H1 (cell line): ENCODE measurements around the gene INO80. TPM values are rescaled to one million over a fixed set of nuclear protein-coding genes. Genes with fewer than 3 reads are reported as not detected.

Experiments used
- CTCF ChIA-PET: fragments of 300-600 bp; sonication (Branson Sonifier 250); formaldehyde crosslinking; loops from one replicate; lab custom pipeline; 2021; ENCODE audit not compliant: partially characterized antibody; lab: Charles Lee
- POLR2A ChIA-PET: fragments of 300-600 bp; sonication (Branson Sonifier 250); formaldehyde crosslinking; loops from one replicate; lab custom pipeline; 2021; ENCODE audit warnings: inconsistent platforms; ENCODE audit not compliant: partially characterized antibody; lab: Charles Lee
- DNase-seq, 2 experiments: peaks; one replicate each; pipeline versions ENCODE4 v3.0.0 to v3.0.0-alpha.2; 2010 to 2022; ENCODE audit warnings: low spot score in 2 of 2, low read depth in 1 of 2, mixed read lengths in 1 of 2
- FAIRE-seq: peaks from 2 replicates; lab custom pipeline; 2011; peaks lifted over from hg19 to GRCh38; lab: Jason Lieb, UNC
- H2AFZ ChIP-seq: 2 replicates; pipeline ENCODE4 v1.8.1; 2012; ENCODE audit warnings: low read length, inconsistent platforms
- H2AK5ac ChIP-seq: 2 replicates; pipeline ENCODE4 v1.6.1; 2013; ENCODE audit warnings: low read depth, low read length
- H2BK120ac ChIP-seq: replicated peaks from 2 replicates; pipeline ENCODE3; 2013; ENCODE audit warnings: low read depth, low read length, inconsistent platforms
- H2BK12ac ChIP-seq: 2 replicates; pipeline ENCODE4 v1.6.1; 2013; ENCODE audit warnings: low read depth, low read length
- H2BK15ac ChIP-seq: 2 replicates; pipeline ENCODE4 v1.6.1; 2013; ENCODE audit warnings: low read length
- H2BK20ac ChIP-seq: 2 replicates; pipeline ENCODE4 v1.6.1; 2013; ENCODE audit warnings: low read length
- H2BK5ac ChIP-seq: 2 replicates; pipeline ENCODE4 v1.6.1; 2013; ENCODE audit warnings: low read depth, low read length
- H3K14ac ChIP-seq: 2 replicates; pipeline ENCODE4 v1.6.1; 2013; ENCODE audit warnings: inconsistent platforms; ENCODE audit not compliant: insufficient read length
- H3K18ac ChIP-seq: 2 replicates; pipeline ENCODE4 v1.6.1; 2013; ENCODE audit warnings: low read length; ENCODE audit errors: extremely low read depth
- H3K23ac ChIP-seq: 2 replicates; pipeline ENCODE4 v1.6.1; 2013; ENCODE audit warnings: inconsistent platforms; ENCODE audit not compliant: insufficient read length
- H3K23me2 ChIP-seq: 2 replicates; pipeline ENCODE4 v1.6.1; 2013; ENCODE audit warnings: low read depth, low read length
- H3K27ac ChIP-seq: 2 replicates; pipeline ENCODE4 v1.6.1; 2011; ENCODE audit warnings: low read depth, low read length, inconsistent platforms
- H3K27me3 ChIP-seq, 4 experiments: replicated peaks in 1 of 4; 1 replicate in 1 of 4; 2 replicates in 3 of 4; pipeline versions ENCODE4 v1.6.1 to v1.8.1; 2011 to 2013; ENCODE audit warnings: low read length in 3 of 4, mild to moderate bottlenecking in 3 of 4, inconsistent platforms in 2 of 4, mixed read lengths in 2 of 4, moderate library complexity in 1 of 4; ENCODE audit not compliant: control insufficient read depth in 3 of 4, insufficient read depth in 3 of 4; ENCODE audit errors: extremely low read depth in 1 of 4
- H3K36me3 ChIP-seq, 4 experiments: 2 replicates each; pipeline versions ENCODE4 v1.6.1 to v1.8.1; 2011 to 2013; ENCODE audit warnings: mild to moderate bottlenecking in 4 of 4, low read length in 3 of 4, moderate library complexity in 2 of 4, control low read depth in 1 of 4, inconsistent platforms in 1 of 4; ENCODE audit not compliant: insufficient read depth in 4 of 4, control insufficient read depth in 2 of 4
- H3K4ac ChIP-seq: replicated peaks from 2 replicates; pipeline ENCODE3; 2013; ENCODE audit warnings: low read length, low read depth, mixed read lengths, inconsistent platforms; ENCODE audit not compliant: insufficient read length
- H3K4me1 ChIP-seq, 4 experiments: replicated peaks in 1 of 4; 1 replicate in 1 of 4; 2 replicates in 3 of 4; pipeline versions ENCODE4 v1.6.1 to v1.8.1; 2011 to 2013; ENCODE audit warnings: low read length in 3 of 4, inconsistent platforms in 2 of 4, mixed read lengths in 1 of 4; ENCODE audit not compliant: insufficient read depth in 4 of 4, control insufficient read depth in 3 of 4
- H3K4me2 ChIP-seq, 2 experiments: 2 replicates each; pipeline versions ENCODE4 v1.6.1 to v1.8.1; 2011 to 2013; ENCODE audit warnings: low read depth in 2 of 2, low read length in 2 of 2, control low read depth in 1 of 2, inconsistent platforms in 1 of 2, mild to moderate bottlenecking in 1 of 2; ENCODE audit not compliant: insufficient read depth in 1 of 2
- H3K4me3 ChIP-seq, 4 experiments: fragments of 200-600, 300-600 bp in 1 of 4; sonication (generic), shearing (Covaris generic), sonication (Bioruptor Twin) in 1 of 4; 2 replicates each; pipeline versions ENCODE4 v1.5.1 to v1.8.1; 2011 to 2016; ENCODE audit warnings: low read length in 4 of 4, low read depth in 3 of 4, control low read depth in 2 of 4, inconsistent platforms in 2 of 4, mild to moderate bottlenecking in 2 of 4, mixed read lengths in 1 of 4, moderate library complexity in 1 of 4; ENCODE audit not compliant: insufficient read depth in 2 of 4; ENCODE audit errors: extremely low read depth in 1 of 4
- H3K56ac ChIP-seq: replicated peaks from 2 replicates; pipeline ENCODE3; 2013; ENCODE audit warnings: low read depth, mild to moderate bottlenecking, mixed read lengths, low read length, inconsistent platforms; ENCODE audit not compliant: insufficient read length
- H3K79me1 ChIP-seq: 2 replicates; pipeline ENCODE4 v1.6.1; 2013; ENCODE audit warnings: low read depth, low read length, control low read depth
- H3K79me2 ChIP-seq, 2 experiments: 2 replicates each; pipeline versions ENCODE4 v1.6.1 to v1.8.1; 2012 to 2013; ENCODE audit warnings: low read length in 2 of 2, mild to moderate bottlenecking in 2 of 2, inconsistent platforms in 1 of 2; ENCODE audit not compliant: insufficient read depth in 2 of 2, control insufficient read depth in 1 of 2
- H3K9ac ChIP-seq, 4 experiments: replicated peaks in 1 of 4; 1 replicate in 1 of 4; 2 replicates in 3 of 4; pipeline versions ENCODE4 v1.6.1 to v1.8.1; 2011 to 2013; ENCODE audit warnings: low read depth in 3 of 4, low read length in 3 of 4, control low read depth in 2 of 4, mild to moderate bottlenecking in 2 of 4, moderate library complexity in 2 of 4, inconsistent platforms in 1 of 4; ENCODE audit errors: extremely low read depth in 1 of 4
- H3K9me3 ChIP-seq, 2 experiments: 2 replicates each; pipeline versions ENCODE4 v1.6.1 to v1.8.1; 2012 to 2013; ENCODE audit warnings: mild to moderate bottlenecking in 2 of 2, moderate library complexity in 2 of 2, control low read depth in 1 of 2, inconsistent platforms in 1 of 2, low read depth in 1 of 2, low read length in 1 of 2, mixed read lengths in 1 of 2; ENCODE audit not compliant: insufficient read depth in 2 of 2
- H4K20me1 ChIP-seq, 2 experiments: replicated peaks in 1 of 2; 2 replicates each; pipeline versions ENCODE3 to v1.8.1; 2011 to 2013; ENCODE audit warnings: inconsistent platforms in 2 of 2, low read length in 2 of 2, mild to moderate bottlenecking in 1 of 2; ENCODE audit not compliant: insufficient read depth in 2 of 2, control insufficient read depth in 1 of 2
- H4K5ac ChIP-seq: 2 replicates; pipeline ENCODE4 v1.6.1; 2013; ENCODE audit warnings: low read length, low read depth, mixed read lengths, inconsistent platforms; ENCODE audit not compliant: insufficient read length
- H4K8ac ChIP-seq: 2 replicates; pipeline ENCODE4 v1.8.0; 2013; ENCODE audit warnings: mild to moderate bottlenecking, moderate library complexity, low read length, inconsistent platforms; ENCODE audit not compliant: insufficient read depth; ENCODE audit errors: extremely low read depth
- H4K91ac ChIP-seq: replicated peaks from 2 replicates; pipeline ENCODE3; 2013; ENCODE audit warnings: low read length, mixed read lengths, inconsistent platforms; ENCODE audit not compliant: insufficient read length
- BCL11A ChIP-seq, 2 experiments: IDR thresholded peaks; one replicate each; pipeline ENCODE4 v1.6.1; 2011; ENCODE audit warnings: low read depth in 2 of 2, low read length in 2 of 2, mild to moderate bottlenecking in 2 of 2
- CTBP2 ChIP-seq: IDR thresholded peaks from 2 replicates; pipeline ENCODE4 v1.7.0; 2011; ENCODE audit warnings: borderline replicate concordance, mild to moderate bottlenecking, moderate library complexity, mixed read lengths, low read length; ENCODE audit not compliant: insufficient read depth, insufficient read length
- GABPA ChIP-seq: IDR thresholded peaks from 2 replicates; pipeline ENCODE4 v1.6.1; 2011; ENCODE audit warnings: mild to moderate bottlenecking, low read length, moderate library complexity, borderline replicate concordance; ENCODE audit not compliant: insufficient read depth
- GTF2F1 ChIP-seq: IDR thresholded peaks from 2 replicates; pipeline ENCODE4 v1.6.1; 2012; ENCODE audit warnings: low read depth, low read length, improper control_type of control experiment, borderline replicate concordance
- JUN ChIP-seq: IDR thresholded peaks from 2 replicates; pipeline ENCODE4 v1.6.1; 2011; ENCODE audit warnings: low read depth, mild to moderate bottlenecking, improper control_type of control experiment, low read length
- KDM1A ChIP-seq: fragments of 200-600, 300-600 bp; sonication (generic); IDR thresholded peaks from 2 replicates; pipeline ENCODE4 v1.7.1; 2016; ENCODE audit warnings: mild to moderate bottlenecking, low read length, borderline replicate concordance
- NANOG ChIP-seq: IDR thresholded peaks from 2 replicates; pipeline ENCODE4 v1.6.1; 2011; ENCODE audit warnings: low read length, low read depth, mild to moderate bottlenecking, inconsistent platforms; ENCODE audit not compliant: insufficient read depth, poor library complexity, severe bottlenecking
- RAD21 ChIP-seq, 2 experiments: IDR thresholded peaks in 1 of 2; conservative IDR thresholded peaks in 1 of 2; 2 replicates each; pipeline ENCODE4 v1.6.1; 2011; ENCODE audit warnings: low read depth in 2 of 2, low read length in 2 of 2, improper control_type of control experiment in 1 of 2, inconsistent platforms in 1 of 2, mild to moderate bottlenecking in 1 of 2, moderate library complexity in 1 of 2
- TAF7 ChIP-seq: optimal IDR thresholded peaks from 2 replicates; pipeline ENCODE3; 2011; ENCODE audit warnings: low read depth, mild to moderate bottlenecking, inconsistent platforms, low read length, moderate library complexity, borderline replicate concordance
- WGBS, 2 experiments: shearing (Covaris generic) in 1 of 2; methylation state at CpG; one replicate each; pipeline versions ENCODE4 v1.1.6 to v1.1.7; 2013 to 2015; ENCODE audit warnings: low lambda C conversion rate in 2 of 2, mixed read lengths in 2 of 2, inconsistent platforms in 1 of 2, low coverage in 1 of 2, missing lambda C conversion rate in 1 of 2; ENCODE audit not compliant: insufficient replicate concordance in 2 of 2, insufficient coverage in 1 of 2, insufficient read length in 1 of 2; ENCODE audit errors: extremely low coverage in 1 of 2, missing lambda C conversion rate in 1 of 2; 5-methylcytosine and 5-hydroxymethylcytosine counted together
- polyA plus RNA-seq, 7 experiments: library from polyadenylated mRNA; depleted of rRNA in 3 of 7; stranded (reverse) in 5 of 7; unstranded in 2 of 7; fragments of >200 nt in 5 of 7; fragments of 200-250 nt in 2 of 7; gene quantifications; 1 replicate in 5 of 7; 2 replicates in 1 of 7; 4 replicates in 1 of 7; pipeline versions ENCODE4 v1.2.1 to v1.2.3, GENCODE V29; 2011 to 2013; ENCODE audit warnings: missing spikeins in 2 of 7, mixed read lengths in 2 of 7
- total RNA-seq: library from RNA; stranded (reverse); fragmentation: NEBNext Ultra II Directional; extraction: Animal tissue kit (Norgen Biotek cat#: 25700); gene quantifications from 2 replicates; pipeline ENCODE4 v1.2.1, GENCODE V29; 2021

The INO80 gene
- total and polyA plus RNA-seq, 2 of the 8 experiments (the other 6 are each of a cell fraction or from before 2014, with no cell fraction given) = 4.3 to 24.5 TPM

GRCh38 chr15:41102854-41103253 lies 13.2 kb downstream of the INO80 start:
- H3K9me3 ChIP-seq = no peaks in the 10 kb centered on the region
- no peak overlapping the region for H4K8ac ChIP-seq
- H3K9ac ChIP-seq = no peak overlapping the region
- no peak overlapping the region for H3K23ac ChIP-seq
- no peak overlapping the region for H3K4me2 ChIP-seq
- no peak overlapping the region for H4K5ac ChIP-seq
- H3K14ac ChIP-seq = no peak overlapping the region
- H2BK15ac ChIP-seq = no peak overlapping the region
- H3K18ac ChIP-seq = no peak overlapping the region
- no peak for FAIRE-seq
- TF ChIP-seq JUN = no peak
- TF ChIP-seq BCL11A (IDR thresholded peaks at IDR 0.05; ENCODE audit: low read depth in 2 of 2, low read length in 2 of 2) = no peak
- no peak for TF ChIP-seq NANOG
- no peak for TF ChIP-seq CTBP2
- no peak for TF ChIP-seq RAD21 (IDR thresholded peaks at IDR 0.05 in 1 of 2, conservative IDR thresholded peaks at IDR 0.05 in 1 of 2; ENCODE audit: low read depth in 2 of 2, low read length in 2 of 2)
- no peak for TF ChIP-seq GTF2F1
- no peak for TF ChIP-seq TAF7
- no peak for TF ChIP-seq GABPA
- TF ChIP-seq KDM1A = no peak
- POLR2A ChIA-PET = interaction anchor here (0.8 kb wide), 1 partner anchor 14 kb away, joined by 3 read pairs; the partner anchor contains the start of gene INO80
- 95% methylated on average over 2 of the region's 2 CpGs; no CpG with 5 or more reads in 1 of the 2 experiments for WGBS, 2 experiments
- H3K27ac ChIP-seq = no peak overlapping the region
- DNase-seq = no peak
- no peak overlapping the region for H2AFZ ChIP-seq
- 0 out of 2 replicates have a peak, but pooled peaks cover 2% of the 10 kb centered on the region for H3K79me1 ChIP-seq
- no peak overlapping the region for H2BK12ac ChIP-seq
- H2BK120ac ChIP-seq = no peak overlapping the region
- H3K23me2 ChIP-seq = no peaks in the 10 kb centered on the region
- no peak overlapping the region for H2BK20ac ChIP-seq
- H4K91ac ChIP-seq = no peak overlapping the region
- no peaks in the 10 kb centered on the region; a peak in 2 of 8 replicates for H3K36me3 ChIP-seq
- CTCF ChIA-PET = interaction anchor here (0.8 kb wide), 2 partner anchors 10 to 81 kb away, joined by 3 read pairs; no protein-coding TSS in a partner anchor
- H2AK5ac ChIP-seq = no peak overlapping the region
- peaks cover 0 to 87% of the 10 kb centered on the region in 2 experiments; a peak in 2 of 4 replicates for H3K79me2 ChIP-seq
- no peaks in the 10 kb centered on the region for H3K27me3 ChIP-seq
- H3K4me1 ChIP-seq = no peaks in the 10 kb centered on the region
- H4K20me1 ChIP-seq = peaks cover 0 to 2% of the 10 kb centered on the region in 2 experiments
- H3K4me3 ChIP-seq = no peak overlapping the region
- no peak overlapping the region for H3K4ac ChIP-seq
- no peak overlapping the region for H3K56ac ChIP-seq
- no peak overlapping the region for H2BK5ac ChIP-seq
